HUDEP-2 (cell line): ENCODE results near the gene AACS.

Experiments used
- DNase-seq, 76 experiments: peaks; one replicate each; lab custom pipeline; 2025; ENCODE audit not compliant: unreplicated experiment in 76 of 76; lab: John Stamatoyannopoulos, UW

AACS gene

GRCh38 chr12:125149160-125150108 lies 84.2 kb downstream of the AACS start:
- no peak for DNase-seq

- DNase-seq, result no peak
Measured at GRCh38 chr12:125151284-125151683, 86.0 kb downstream of the AACS start.

- no peak for DNase-seq
Measured at GRCh38 chr12:125152463-125152862, 87.2 kb downstream of the AACS start.

DNA sequence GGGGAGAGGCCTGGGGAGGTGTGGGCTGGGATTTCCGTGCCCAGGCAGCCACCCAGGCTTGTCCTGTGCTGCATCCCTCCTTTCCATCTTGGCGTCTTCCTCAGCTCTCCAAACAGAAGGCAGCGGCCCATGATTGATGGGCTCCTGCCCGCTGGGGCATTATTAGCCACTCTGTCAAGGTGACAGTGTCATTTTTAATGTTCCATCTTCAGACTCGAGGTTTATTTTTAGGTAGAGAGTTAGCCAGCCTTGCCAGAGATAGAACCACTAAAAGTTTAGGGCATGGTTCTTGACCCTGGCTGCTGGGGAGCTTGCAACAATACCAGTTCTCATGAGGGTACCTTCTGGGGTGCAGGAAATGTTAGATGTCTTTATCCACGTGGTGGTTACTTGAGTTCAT lies 90.1 kb downstream of the AACS start:
- DNase-seq, result no peak

DNA sequence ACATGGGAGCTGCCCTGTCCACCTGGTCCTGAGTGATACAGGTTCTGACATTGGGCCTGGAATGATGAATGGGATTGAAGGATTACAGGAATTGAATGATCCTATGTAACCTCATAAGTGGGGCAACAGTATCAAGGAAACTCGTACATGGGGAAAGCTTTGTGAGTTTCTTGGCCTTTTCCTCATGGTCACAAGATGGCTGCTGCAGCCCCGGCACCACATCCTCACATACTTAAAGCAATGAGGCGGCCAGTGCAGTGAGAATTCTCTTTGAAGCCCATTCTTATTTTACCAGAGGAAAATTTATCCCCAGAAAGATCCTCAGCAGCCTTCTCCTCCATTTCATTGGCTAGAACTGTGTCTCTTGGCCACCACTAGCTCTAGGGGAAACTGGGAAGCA lies 91.9 kb downstream of the AACS start:
- no peak for DNase-seq

- peak in 1 of 76 experiments; percentile 3 for DNase-seq
Measured at GRCh38 chr12:125159702-125160101, 94.5 kb downstream of the AACS start.

DNA sequence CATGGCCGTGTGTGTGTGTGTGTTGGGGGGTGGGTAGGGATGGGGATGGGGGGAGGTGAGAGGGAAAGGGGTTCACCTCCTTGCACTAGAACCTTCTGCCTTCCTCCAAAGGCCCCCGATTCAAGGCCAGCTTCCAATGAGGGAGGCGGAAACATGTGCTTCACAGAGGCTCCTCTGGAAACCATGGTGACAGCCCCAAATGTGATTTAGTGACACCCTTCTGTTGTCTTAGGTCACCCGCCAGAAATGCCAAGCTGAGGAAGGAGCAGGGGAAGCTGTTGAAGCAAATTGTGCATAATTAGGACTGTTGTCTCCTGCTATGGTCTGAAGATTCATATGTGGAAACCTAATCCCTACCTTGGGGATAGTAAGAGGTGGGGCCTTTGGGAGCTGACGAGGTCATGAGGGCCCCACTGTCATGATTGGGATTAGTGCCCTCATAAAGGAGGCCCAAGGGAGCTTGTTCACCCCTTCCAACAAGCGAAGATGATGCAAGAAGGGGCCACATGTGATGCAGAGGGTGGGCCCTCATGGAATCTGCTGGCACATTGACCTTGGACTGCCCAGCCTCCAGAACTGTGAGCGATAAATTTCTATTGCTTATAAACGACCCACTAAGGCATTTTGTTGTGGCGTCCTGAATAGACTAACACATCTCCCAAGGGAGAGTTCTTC lies 95.2 kb downstream of the AACS start:
- DNase-seq, result no peak

- DNase-seq, result no peak
Measured at GRCh38 chr12:125161712-125162022, 96.4 kb downstream of the AACS start.

GRCh38 chr12:125162489-125163028 lies 97.3 kb downstream of the AACS start:
- DNase-seq, result no peak

DNA sequence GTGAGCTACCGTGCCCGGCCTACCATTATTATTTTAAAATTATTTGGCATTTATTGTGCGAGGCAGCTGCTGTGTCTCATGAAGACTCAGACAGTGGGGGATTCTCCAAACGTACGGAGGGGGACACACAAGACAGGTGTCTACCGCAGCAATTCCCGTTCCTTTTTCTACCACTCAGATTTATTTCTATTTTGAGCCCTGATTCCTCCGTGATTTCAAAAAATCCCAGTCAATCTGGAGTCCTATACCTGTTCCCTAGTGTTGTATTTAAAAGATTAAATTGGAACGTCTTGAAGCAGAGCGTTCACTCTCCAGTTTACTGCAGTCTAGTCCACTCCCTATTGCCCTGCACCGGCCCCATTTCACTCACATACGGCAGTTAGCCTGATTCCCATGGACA lies 97.9 kb downstream of the AACS start:
- DNase-seq, result no peak

DNA sequence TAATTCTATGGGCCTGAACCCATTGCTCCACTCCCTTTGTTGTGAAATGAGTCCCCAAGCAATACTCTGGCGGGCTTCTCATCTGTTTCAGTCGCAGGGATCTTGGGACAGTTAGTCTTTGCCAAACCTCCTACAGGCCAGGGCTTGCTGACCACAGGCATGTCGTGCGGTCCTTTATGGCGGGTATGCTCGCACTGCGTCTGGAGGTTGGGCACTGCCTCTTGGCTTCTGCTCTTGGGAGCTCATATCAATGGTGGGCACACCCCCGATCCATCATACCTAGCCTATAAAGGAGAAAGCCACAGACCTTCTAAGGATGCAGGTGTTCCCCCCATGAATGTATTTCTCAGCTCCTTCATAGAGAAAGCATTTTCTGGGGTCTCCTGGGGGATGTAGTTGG lies 99.3 kb downstream of the AACS start:
- no peak for DNase-seq

DNA sequence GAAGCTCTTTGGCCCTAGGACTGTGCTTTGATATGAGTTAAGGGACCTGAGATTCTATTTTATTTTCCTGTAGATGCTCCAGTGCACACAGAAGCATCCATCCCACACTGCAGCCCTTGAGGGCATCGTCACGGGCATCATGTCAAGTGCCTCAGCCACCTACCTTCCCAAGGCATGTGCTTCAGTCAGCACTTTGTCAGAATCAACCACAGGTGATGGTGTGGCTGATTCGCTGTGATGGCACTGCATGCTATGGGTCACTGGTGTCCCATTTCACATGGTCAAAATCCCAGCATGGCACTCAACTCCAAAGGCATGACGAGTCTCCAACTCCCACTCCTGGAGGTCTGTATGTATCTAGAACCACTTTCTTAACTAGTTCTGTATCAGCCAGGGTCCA lies 100.8 kb downstream of the AACS start:
- DNase-seq, result no peak

DNA sequence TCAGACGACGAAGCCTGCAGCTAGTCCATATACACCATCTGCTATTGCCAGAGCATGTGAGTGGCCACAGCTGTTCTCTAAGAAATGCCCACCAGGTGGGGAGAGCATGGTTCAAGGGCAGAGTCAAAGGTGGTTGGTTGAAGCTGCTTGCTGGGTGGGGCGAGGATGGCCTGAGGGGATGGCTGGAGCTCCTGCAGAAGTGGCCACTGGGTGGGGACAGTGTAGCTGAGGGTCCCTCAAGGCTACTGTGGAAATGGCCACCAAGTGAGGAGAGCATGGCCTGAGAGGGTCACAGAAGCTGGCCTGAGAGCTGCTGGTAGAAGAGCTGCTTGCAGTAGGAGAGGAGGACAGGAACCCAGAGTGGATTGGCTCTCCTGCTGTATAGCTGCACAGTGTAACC lies 102.4 kb downstream of the AACS start:
- DNase-seq, result no peak

GRCh38 chr12:125169451-125169850 lies 104.2 kb downstream of the AACS start:
- DNase-seq, result no peak

DNA sequence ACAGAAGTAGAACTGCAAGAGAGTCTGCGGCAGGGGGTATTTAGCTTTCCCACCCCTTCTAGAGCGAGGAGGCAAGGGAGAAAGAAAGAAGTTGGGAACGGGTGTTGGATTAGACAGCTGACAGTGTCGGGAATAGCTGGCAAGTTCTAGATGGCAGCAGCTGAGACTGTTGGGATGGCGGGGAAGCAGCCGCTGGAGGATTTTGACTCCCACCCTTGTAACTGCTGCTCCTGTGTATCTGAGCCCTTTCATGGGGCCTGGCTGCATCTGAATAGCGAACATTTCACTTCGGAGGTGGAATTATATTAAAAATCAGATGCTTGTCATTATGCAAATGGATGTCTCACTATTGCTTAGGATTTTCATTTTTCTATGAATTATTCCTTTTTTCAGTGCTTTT lies 104.6 kb downstream of the AACS start:
- DNase-seq, result no peak

DNA sequence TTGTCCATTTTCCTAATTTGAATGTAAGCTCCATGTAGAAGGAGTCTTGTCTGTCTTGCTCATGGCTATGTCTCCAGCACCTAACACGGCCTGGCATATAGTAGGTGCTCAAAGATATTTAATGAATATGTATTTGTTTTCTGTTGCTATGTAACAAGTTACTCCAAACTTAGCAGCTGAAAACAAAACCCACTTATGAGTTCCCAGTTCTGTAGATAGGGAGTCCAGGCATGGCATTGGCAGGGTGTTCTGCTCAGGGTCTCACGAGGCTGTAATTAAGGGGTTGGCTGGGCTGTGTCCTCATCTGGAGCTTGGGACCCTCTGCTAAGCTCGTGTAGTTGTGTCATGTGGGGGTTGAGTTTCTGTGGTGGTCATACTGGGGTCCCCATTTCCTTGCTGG lies 106.0 kb downstream of the AACS start:
- no peak for DNase-seq

GRCh38 chr12:125172231-125172850 lies 107.1 kb downstream of the AACS start:
- DNase-seq, result no peak

DNA sequence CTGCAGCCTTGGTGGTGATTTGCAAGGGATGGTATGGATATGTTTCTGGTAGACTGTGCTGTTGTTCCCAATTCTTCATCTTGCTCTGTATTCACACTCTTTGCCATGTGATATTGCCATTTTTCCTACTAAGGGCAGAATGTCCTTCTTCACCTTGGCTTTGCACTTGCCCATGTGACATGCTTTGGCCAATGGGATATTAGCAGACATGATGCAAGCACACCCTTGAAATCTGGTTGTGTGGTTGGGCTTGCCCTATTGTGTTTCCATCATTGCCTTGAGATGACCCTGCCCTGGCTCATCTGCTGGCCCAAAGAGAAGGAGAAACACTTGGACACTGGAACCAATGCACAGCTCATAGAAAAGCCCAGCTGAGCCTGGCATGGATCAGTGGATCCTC lies 110.3 kb downstream of the AACS start:
- DNase-seq, result no peak

DNA sequence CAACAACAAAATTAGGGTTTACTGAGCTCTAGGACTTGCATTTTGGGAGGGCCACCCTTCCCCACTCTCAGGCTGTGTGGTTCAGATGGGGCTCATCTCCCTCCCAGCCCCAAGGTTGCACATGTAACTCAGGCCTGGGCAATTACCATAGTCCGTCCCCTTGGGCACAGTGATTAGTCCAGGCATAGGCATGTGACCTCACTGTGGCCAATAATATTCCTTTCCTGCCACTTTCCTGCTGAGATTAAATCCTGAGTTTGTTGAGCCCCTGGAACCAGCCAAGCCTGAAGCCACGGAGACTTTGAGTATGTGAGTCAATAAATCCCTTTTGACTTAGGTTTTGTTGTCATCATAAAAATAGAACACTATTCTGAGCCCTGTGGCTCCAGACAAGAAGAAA lies 113.0 kb downstream of the AACS start:
- DNase-seq, result no peak

- no peak for DNase-seq
Measured at GRCh38 chr12:125180144-125180543, 114.9 kb downstream of the AACS start.

- no peak for DNase-seq
Measured at GRCh38 chr12:125181107-125181506, 115.9 kb downstream of the AACS start.
